GM12878 (cell line): ENCODE results near the gene LIX1. TPM values are rescaled to one million over a fixed set of nuclear protein-coding genes. Genes with fewer than 3 reads are reported as not detected.

Experiments used
- ATAC-seq: fragments of 200-7000 bp; cut with Tn5 transposase; 3 replicates; pipeline ENCODE4 v1.9.1; 2020; ENCODE audit warnings: mild to moderate bottlenecking, moderate library complexity
- BruUV-seq: library from RNA; stranded (reverse); fragments of 400-500 nt; replicated peaks from 2 replicates; lab custom pipeline; 2021; lab: Mats Ljungman, UMichigan
- CTCF ChIA-PET: fragments of 300-600 bp; sonication (Branson Sonifier 250); formaldehyde crosslinking; extraction: SDS; loops from one replicate; lab custom pipeline; 2021; ENCODE audit warnings: inconsistent platforms; lab: Yijun Ruan, JAX
- POLR2A ChIA-PET: fragments of 350-600 bp; formaldehyde crosslinking; extraction: SDS; loops from one replicate; lab custom pipeline; 2021; ENCODE audit warnings: inconsistent platforms; lab: Charles Lee
- RAD21 ChIA-PET: fragments of 300-600 bp; sonication (Branson Sonifier 250); formaldehyde crosslinking; loops from one replicate; lab custom pipeline; 2023; ENCODE audit warnings: antibody characterized with exemption; ENCODE audit not compliant: unreplicated experiment; lab: Charles Lee
- SMC1A ChIA-PET: fragments of 300-600 bp; sonication (Branson Sonifier 250); formaldehyde crosslinking; loops from one replicate; lab custom pipeline; 2023; ENCODE audit not compliant: unreplicated experiment, uncharacterized antibody; lab: Charles Lee
- DNase-seq: peaks from one replicate; pipeline ENCODE4 v3.0.0-alpha.2; 2011; ENCODE audit warnings: low read depth, low spot score
- FAIRE-seq: peaks from 3 replicates; lab custom pipeline; 2011; peaks lifted over from hg19 to GRCh38; lab: Jason Lieb, UNC
- H2AFZ ChIP-seq: 2 replicates; pipeline ENCODE4 v1.6.0; 2011; ENCODE audit warnings: low read depth, low read length, control low read depth; ENCODE audit not compliant: control insufficient read depth
- H3K27ac ChIP-seq: 2 replicates; pipeline ENCODE4 v1.5.1; 2011; ENCODE audit warnings: control low read depth; ENCODE audit not compliant: control insufficient read depth, insufficient read depth
- H3K27me3 ChIP-seq, 2 experiments: replicated peaks in 1 of 2; 2 replicates each; pipeline versions ENCODE4 v1.6.0 to v1.6.1; 2011; ENCODE audit warnings: low read length in 1 of 2; ENCODE audit not compliant: control insufficient read depth in 2 of 2, insufficient read depth in 2 of 2
- H3K36me3 ChIP-seq, 2 experiments: 2 replicates each; pipeline ENCODE4 v1.5.1; 2011; ENCODE audit warnings: low read length in 1 of 2; ENCODE audit not compliant: control insufficient read depth in 2 of 2, insufficient read depth in 2 of 2
- H3K4me1 ChIP-seq: 2 replicates; pipeline ENCODE4 v1.6.1; 2011; ENCODE audit warnings: mild to moderate bottlenecking, low read length, moderate library complexity, mixed read lengths; ENCODE audit not compliant: control insufficient read depth, insufficient read depth
- H3K4me2 ChIP-seq: 2 replicates; pipeline ENCODE4 v1.6.0; 2011; ENCODE audit warnings: control low read depth; ENCODE audit not compliant: control insufficient read depth, insufficient read depth
- H3K4me3 ChIP-seq: fragments of 200-600 bp; sonication (generic); 2 replicates; pipeline ENCODE4 v1.5.1; 2016
- H3K79me2 ChIP-seq: 2 replicates; pipeline ENCODE4 v1.6.0; 2011; ENCODE audit warnings: low read length; ENCODE audit not compliant: control insufficient read depth, insufficient read depth
- H3K9ac ChIP-seq: 2 replicates; pipeline ENCODE4 v1.8.0; 2011; ENCODE audit warnings: low read length, control low read depth, mixed read lengths; ENCODE audit not compliant: control insufficient read depth, insufficient read depth
- H3K9me3 ChIP-seq: replicated peaks from 3 replicates; pipeline ENCODE4 v1.5.1; 2011; ENCODE audit warnings: mild to moderate bottlenecking, low read length; ENCODE audit not compliant: control insufficient read depth, insufficient read depth
- H4K20me1 ChIP-seq: 2 replicates; pipeline ENCODE4 v1.6.0; 2011; ENCODE audit not compliant: control insufficient read depth, insufficient read depth
- HDAC6 ChIP-seq: fragments of 200-600 bp; sonication (generic); IDR thresholded peaks from one replicate; pipeline ENCODE4 v1.8.0; 2017; ENCODE audit warnings: antibody characterized with exemption; ENCODE audit not compliant: unreplicated experiment
- KDM1A ChIP-seq: fragments of 200-600 bp; sonication (generic); IDR thresholded peaks from 2 replicates; pipeline ENCODE4 v1.6.1; 2016; ENCODE audit warnings: borderline replicate concordance
- MEF2B ChIP-seq: fragments of 450-650 bp; IDR thresholded peaks from 2 replicates; pipeline ENCODE4 v1.6.1; 2018; ENCODE audit warnings: mild to moderate bottlenecking, moderate library complexity; ENCODE audit not compliant: partially characterized antibody, poor library complexity, severe bottlenecking
- NR2F1 ChIP-seq: fragments of 450-650 bp; conservative IDR thresholded peaks from 2 replicates; pipeline ENCODE4 v1.6.1; 2017; ENCODE audit warnings: mild to moderate bottlenecking
- PAX5 ChIP-seq: IDR thresholded peaks from 2 replicates; pipeline ENCODE4 v1.6.1; 2011; ENCODE audit warnings: low read depth, low read length, borderline replicate concordance
- RFX5 ChIP-seq: IDR thresholded peaks from 2 replicates; pipeline ENCODE4 v1.6.1; 2011; ENCODE audit warnings: low read depth, low read length, improper control_type of control experiment
- YY1 ChIP-seq: IDR thresholded peaks from 2 replicates; pipeline ENCODE4 v1.6.1; 2011; ENCODE audit warnings: low read depth, mild to moderate bottlenecking, low read length
- ZNF217 ChIP-seq: fragments of 450-650 bp; IDR thresholded peaks from 2 replicates; pipeline ENCODE4 v1.6.1; 2017; ENCODE audit warnings: antibody characterized with exemption, mild to moderate bottlenecking
- ZNF384 ChIP-seq: IDR thresholded peaks from 2 replicates; pipeline ENCODE4 v1.6.1; 2012; ENCODE audit warnings: low read depth, mild to moderate bottlenecking, low read length, improper control_type of control experiment, borderline replicate concordance
- WGBS: methylation state at CpG from one replicate; pipeline ENCODE4 v1.1.6; 2016; ENCODE audit warnings: low lambda C conversion rate; ENCODE audit not compliant: insufficient replicate concordance, insufficient coverage; ENCODE audit errors: missing lambda C conversion rate; 5-methylcytosine and 5-hydroxymethylcytosine counted together
- in situ Hi-C: fragments of 300-500 bp; cut with MboI; formaldehyde crosslinking; loops from 9 replicates; pipeline ENCODE4 v1.14.3; 2018; ENCODE audit warnings: mixed read lengths
- intact Hi-C: fragments of 100-400 bp; cut with micrococcal nuclease; formaldehyde crosslinking; loops from one replicate; pipeline ENCODE4 v1.14.2; 2022; ENCODE audit not compliant: unreplicated experiment
- polyA plus RNA-seq, 11 experiments: library from polyadenylated mRNA; depleted of rRNA in 4 of 11; unstranded in 6 of 11; stranded (reverse) in 5 of 11; fragments of >200 nt; fragmentation: Nextera tagmentation in 4 of 11; fragmentation: Illumina TruSeq in 1 of 11; extraction: Ambion mirVana in 4 of 11; extraction: Trizol in 1 of 11; gene quantifications; 1 replicate in 1 of 11; 2 replicates in 10 of 11; pipeline versions ENCODE4 v1.2.1 to v1.2.3, GENCODE V29; 2011 to 2016; ENCODE audit warnings: inconsistent platforms in 2 of 11, missing spikeins in 2 of 11, low read depth in 1 of 11
- total RNA-seq, 4 experiments: library from RNA; depleted of rRNA in 3 of 4; stranded (reverse); fragments of >200 nt in 3 of 4; fragmentation: Illumina TruSeq in 1 of 4; extraction: Trizol in 1 of 4; gene quantifications; 2 replicates each; pipeline versions ENCODE4 v1.2.1 to v1.2.3, GENCODE V29; 2013 to 2021
- TF ChIP-seq, protein P1 (sequence below): fragments of 450-650 bp; IDR thresholded peaks from 2 replicates; pipeline ENCODE4 v1.6.1; 2017; ENCODE audit warnings: low read depth, mild to moderate bottlenecking, moderate library complexity
- TF ChIP-seq, protein P2 (sequence below): fragments of 450-650 bp; IDR thresholded peaks from 2 replicates; pipeline ENCODE4 v1.6.1; 2018; ENCODE audit warnings: mild to moderate bottlenecking, low read depth, moderate library complexity; ENCODE audit not compliant: partially characterized antibody
- TF ChIP-seq, protein P3 (sequence below): IDR thresholded peaks from 2 replicates; pipeline ENCODE4 v1.6.1; 2012; ENCODE audit warnings: improper control_type of control experiment, low read depth, low read length; ENCODE audit not compliant: insufficient replicate concordance

LIX1 gene
- total and polyA plus RNA-seq, 10 of the 15 experiments (the other 5 are each of a cell fraction or from before 2014, with no cell fraction given), result 0.02 to 0.07 (median 0.04) TPM; not detected in 5

DNA sequence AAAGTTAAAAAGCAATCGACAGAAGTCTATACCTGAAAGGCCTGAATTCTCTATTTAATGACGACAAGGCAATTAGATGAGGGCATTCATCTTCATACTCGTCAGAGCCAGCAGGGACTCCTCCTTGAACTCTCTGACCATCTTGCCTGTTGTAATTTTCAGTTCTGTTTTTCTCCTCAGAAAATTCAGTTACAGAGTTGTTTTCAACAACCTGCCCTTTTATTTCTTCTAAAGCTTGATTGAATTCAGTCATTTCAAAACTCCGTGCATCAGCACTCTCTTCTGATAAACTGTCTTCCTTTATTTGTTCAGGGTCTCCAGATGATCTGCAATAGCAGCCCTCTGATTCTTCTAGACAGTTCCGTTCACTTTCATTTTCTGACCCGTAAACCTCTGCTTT is 25.0 kb upstream of the LIX1 start (continued):
- TF ChIP-seq, protein P1, sequence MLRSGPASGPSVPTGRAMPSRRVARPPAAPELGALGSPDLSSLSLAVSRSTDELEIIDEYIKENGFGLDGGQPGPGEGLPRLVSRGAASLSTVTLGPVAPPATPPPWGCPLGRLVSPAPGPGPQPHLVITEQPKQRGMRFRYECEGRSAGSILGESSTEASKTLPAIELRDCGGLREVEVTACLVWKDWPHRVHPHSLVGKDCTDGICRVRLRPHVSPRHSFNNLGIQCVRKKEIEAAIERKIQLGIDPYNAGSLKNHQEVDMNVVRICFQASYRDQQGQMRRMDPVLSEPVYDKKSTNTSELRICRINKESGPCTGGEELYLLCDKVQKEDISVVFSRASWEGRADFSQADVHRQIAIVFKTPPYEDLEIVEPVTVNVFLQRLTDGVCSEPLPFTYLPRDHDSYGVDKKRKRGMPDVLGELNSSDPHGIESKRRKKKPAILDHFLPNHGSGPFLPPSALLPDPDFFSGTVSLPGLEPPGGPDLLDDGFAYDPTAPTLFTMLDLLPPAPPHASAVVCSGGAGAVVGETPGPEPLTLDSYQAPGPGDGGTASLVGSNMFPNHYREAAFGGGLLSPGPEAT, result 0 out of 2 replicates have a peak, but pooled peaks have one; percentile 18
- TF ChIP-seq ZNF217, result peak; percentile 49; the same call in 1 of the 2 replicates
- TF ChIP-seq NR2F1, result no peak; the same call in 1 of the 2 replicates
- TF ChIP-seq, protein P2, sequence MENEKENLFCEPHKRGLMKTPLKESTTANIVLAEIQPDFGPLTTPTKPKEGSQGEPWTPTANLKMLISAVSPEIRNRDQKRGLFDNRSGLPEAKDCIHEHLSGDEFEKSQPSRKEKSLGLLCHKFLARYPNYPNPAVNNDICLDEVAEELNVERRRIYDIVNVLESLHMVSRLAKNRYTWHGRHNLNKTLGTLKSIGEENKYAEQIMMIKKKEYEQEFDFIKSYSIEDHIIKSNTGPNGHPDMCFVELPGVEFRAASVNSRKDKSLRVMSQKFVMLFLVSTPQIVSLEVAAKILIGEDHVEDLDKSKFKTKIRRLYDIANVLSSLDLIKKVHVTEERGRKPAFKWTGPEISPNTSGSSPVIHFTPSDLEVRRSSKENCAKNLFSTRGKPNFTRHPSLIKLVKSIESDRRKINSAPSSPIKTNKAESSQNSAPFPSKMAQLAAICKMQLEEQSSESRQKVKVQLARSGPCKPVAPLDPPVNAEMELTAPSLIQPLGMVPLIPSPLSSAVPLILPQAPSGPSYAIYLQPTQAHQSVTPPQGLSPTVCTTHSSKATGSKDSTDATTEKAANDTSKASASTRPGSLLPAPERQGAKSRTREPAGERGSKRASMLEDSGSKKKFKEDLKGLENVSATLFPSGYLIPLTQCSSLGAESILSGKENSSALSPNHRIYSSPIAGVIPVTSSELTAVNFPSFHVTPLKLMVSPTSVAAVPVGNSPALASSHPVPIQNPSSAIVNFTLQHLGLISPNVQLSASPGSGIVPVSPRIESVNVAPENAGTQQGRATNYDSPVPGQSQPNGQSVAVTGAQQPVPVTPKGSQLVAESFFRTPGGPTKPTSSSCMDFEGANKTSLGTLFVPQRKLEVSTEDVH, result peak; percentile 37

DNA sequence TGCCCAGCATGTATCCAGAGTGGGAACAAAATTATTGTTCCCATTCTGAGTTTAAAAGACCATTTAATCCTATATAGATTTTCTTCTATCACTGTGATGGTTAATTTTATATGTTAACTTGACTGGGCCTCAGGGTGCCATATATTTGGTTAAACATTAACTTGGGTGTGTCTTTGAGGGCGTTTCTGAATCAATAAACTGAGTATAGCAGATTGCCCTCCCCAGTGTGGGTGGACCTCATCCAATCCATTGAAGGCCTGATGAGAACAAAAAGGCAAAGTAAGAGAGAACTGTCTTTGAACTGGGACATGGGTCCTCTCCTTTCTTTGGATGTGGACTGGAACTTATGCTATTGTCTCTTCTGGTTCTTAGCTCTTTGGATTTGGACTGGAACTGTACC is 23.3 kb upstream of the LIX1 start:
- ATAC-seq (peak; percentile 6; the same call in 1 of the 3 replicates), FAIRE-seq (no peak), DNase-seq (no peak)
- WGBS, result 41% methylated on average over 1 of the region's 1 CpG
- no peaks in the 10 kb centered on the region; the same call in 1 of the 2 replicates for H3K79me2 ChIP-seq
- H3K36me3 ChIP-seq, result peaks cover 2 to 9% of the 10 kb centered on the region in 2 experiments
- H4K20me1 ChIP-seq, result no peaks in the 10 kb centered on the region
- no peaks in the 10 kb centered on the region for H3K9me3 ChIP-seq
- H3K4me1 ChIP-seq, result peaks cover 6% of the 10 kb centered on the region; the same call in 1 of the 2 replicates
- ChIA-PET RAD21 (interaction anchor here (0.5 to 7.6 kb wide), 5 partner anchors 168 to 552 kb away, joined by 3 to 68 read pairs (median 3); no protein-coding TSS in a partner anchor), POLR2A (interaction anchor here (1.6 kb wide), 1 partner anchor 15 kb away, joined by 3 read pairs; no protein-coding TSS in a partner anchor), SMC1A (interaction anchor here (0.8 to 14.7 kb wide), 10 partner anchors 17 to 551 kb away, joined by 3 to 178 read pairs (median 3); partner anchors contain the start of gene LIX1), CTCF (interaction anchor here (1.0 to 15.3 kb wide), 11 partner anchors 8 to 551 kb away, joined by 3 to 223 read pairs (median 8); partner anchors contain the start of genes ERAP1 and LIX1)
- BruUV-seq, result no TSS peak
- intact Hi-C loops, result no loop called here
- no peaks in the 10 kb centered on the region for H3K27me3 ChIP-seq
- in situ Hi-C loops, result loop anchor here (10.0 kb wide), 1 partner anchor 551 kb away; no protein-coding TSS in a partner anchor
- no peak overlapping the region for H2AFZ ChIP-seq
- H3K4me3 ChIP-seq, result no peak overlapping the region
- no peak overlapping the region for H3K27ac ChIP-seq
- H3K4me2 ChIP-seq, result no peak overlapping the region
- no peak overlapping the region for H3K9ac ChIP-seq
- TF ChIP-seq KDM1A (no peak), ZNF384 (no peak), RFX5 (no peak), MEF2B (no peak), HDAC6 (no peak), PAX5 (no peak), YY1 (no peak)
- TF ChIP-seq, protein P3, sequence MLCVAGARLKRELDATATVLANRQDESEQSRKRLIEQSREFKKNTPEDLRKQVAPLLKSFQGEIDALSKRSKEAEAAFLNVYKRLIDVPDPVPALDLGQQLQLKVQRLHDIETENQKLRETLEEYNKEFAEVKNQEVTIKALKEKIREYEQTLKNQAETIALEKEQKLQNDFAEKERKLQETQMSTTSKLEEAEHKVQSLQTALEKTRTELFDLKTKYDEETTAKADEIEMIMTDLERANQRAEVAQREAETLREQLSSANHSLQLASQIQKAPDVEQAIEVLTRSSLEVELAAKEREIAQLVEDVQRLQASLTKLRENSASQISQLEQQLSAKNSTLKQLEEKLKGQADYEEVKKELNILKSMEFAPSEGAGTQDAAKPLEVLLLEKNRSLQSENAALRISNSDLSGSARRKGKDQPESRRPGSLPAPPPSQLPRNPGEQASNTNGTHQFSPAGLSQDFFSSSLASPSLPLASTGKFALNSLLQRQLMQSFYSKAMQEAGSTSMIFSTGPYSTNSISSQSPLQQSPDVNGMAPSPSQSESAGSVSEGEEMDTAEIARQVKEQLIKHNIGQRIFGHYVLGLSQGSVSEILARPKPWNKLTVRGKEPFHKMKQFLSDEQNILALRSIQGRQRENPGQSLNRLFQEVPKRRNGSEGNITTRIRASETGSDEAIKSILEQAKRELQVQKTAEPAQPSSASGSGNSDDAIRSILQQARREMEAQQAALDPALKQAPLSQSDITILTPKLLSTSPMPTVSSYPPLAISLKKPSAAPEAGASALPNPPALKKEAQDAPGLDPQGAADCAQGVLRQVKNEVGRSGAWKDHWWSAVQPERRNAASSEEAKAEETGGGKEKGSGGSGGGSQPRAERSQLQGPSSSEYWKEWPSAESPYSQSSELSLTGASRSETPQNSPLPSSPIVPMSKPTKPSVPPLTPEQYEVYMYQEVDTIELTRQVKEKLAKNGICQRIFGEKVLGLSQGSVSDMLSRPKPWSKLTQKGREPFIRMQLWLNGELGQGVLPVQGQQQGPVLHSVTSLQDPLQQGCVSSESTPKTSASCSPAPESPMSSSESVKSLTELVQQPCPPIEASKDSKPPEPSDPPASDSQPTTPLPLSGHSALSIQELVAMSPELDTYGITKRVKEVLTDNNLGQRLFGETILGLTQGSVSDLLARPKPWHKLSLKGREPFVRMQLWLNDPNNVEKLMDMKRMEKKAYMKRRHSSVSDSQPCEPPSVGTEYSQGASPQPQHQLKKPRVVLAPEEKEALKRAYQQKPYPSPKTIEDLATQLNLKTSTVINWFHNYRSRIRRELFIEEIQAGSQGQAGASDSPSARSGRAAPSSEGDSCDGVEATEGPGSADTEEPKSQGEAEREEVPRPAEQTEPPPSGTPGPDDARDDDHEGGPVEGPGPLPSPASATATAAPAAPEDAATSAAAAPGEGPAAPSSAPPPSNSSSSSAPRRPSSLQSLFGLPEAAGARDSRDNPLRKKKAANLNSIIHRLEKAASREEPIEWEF, result no peak
